ENCODE results near the gene C16orf90. TPM values are rescaled to one million over a fixed set of nuclear protein-coding genes. Genes with fewer than 3 reads are reported as not detected.

Gene C16orf90
- polyA plus RNA-seq, 1 experiment = not detected

- Histone ChIP-seq H3K27me3 (ENCODE audit: control insufficient read depth, insufficient read depth, low read length) (no peaks in the 10 kb centered on the region), H3K4me3 (ENCODE audit: low read depth, low read length) (no peak overlapping the region), H3K9me3 (ENCODE audit: control insufficient read depth, insufficient read depth, low read length) (no peaks in the 10 kb centered on the region; the same call in 1 of the 2 replicates), H3K27ac (ENCODE audit: low read depth, low read length) (no peak overlapping the region)
- ChIA-PET CTCF (no interaction called here), POLR2A (interaction anchor here (0.6 kb wide), 1 partner anchor 815 kb away, joined by 9 read pairs; no protein-coding TSS in a partner anchor)
- DNase-seq (ENCODE audit: low read depth, low spot score) = no peak
- no peak for TF ChIP-seq CTCF (IDR thresholded peaks at IDR 0.05; ENCODE audit: low read depth, low read length)
These were observed 4.2 kb downstream of the C16orf90 start for GRCh38 chr16:3490911-3491629.

GRCh38 chr16:3488801-3489200 lies 6.5 kb downstream of the C16orf90 start:
- Histone ChIP-seq H3K27me3 (ENCODE audit: control insufficient read depth, insufficient read depth, low read length) (no peaks in the 10 kb centered on the region), H3K9me3 (ENCODE audit: control insufficient read depth, insufficient read depth, low read length) (no peaks in the 10 kb centered on the region; the same call in 1 of the 2 replicates), H3K4me3 (ENCODE audit: low read depth, low read length) (no peak overlapping the region), H3K27ac (ENCODE audit: low read depth, low read length) (no peak overlapping the region)
- DNase-seq (ENCODE audit: low read depth, low spot score) = no peak
- no peak for TF ChIP-seq CTCF (IDR thresholded peaks at IDR 0.05; ENCODE audit: low read depth, low read length)
- ChIA-PET POLR2A (interaction anchor here (0.6 kb wide), 1 partner anchor 30 kb away, joined by 5 read pairs; no protein-coding TSS in a partner anchor), CTCF (no interaction called here)

- CTCF ChIA-PET = no interaction called here
- Histone ChIP-seq H3K27me3 (ENCODE audit: control insufficient read depth, insufficient read depth, low read length) (no peaks in the 10 kb centered on the region), H3K9me3 (ENCODE audit: control insufficient read depth, insufficient read depth, low read length) (no peaks in the 10 kb centered on the region; the same call in 1 of the 2 replicates), H3K27ac (ENCODE audit: low read depth, low read length) (no peak overlapping the region), H3K4me3 (ENCODE audit: low read depth, low read length) (no peak overlapping the region)
- TF ChIP-seq CTCF (IDR thresholded peaks at IDR 0.05; ENCODE audit: low read depth, low read length) = no peak
- DNase-seq (ENCODE audit: low read depth, low spot score) = no peak
- POLR2A ChIA-PET = no interaction called here
These were observed 7.5 kb downstream of the C16orf90 start for GRCh38 chr16:3487521-3488410.

DNA sequence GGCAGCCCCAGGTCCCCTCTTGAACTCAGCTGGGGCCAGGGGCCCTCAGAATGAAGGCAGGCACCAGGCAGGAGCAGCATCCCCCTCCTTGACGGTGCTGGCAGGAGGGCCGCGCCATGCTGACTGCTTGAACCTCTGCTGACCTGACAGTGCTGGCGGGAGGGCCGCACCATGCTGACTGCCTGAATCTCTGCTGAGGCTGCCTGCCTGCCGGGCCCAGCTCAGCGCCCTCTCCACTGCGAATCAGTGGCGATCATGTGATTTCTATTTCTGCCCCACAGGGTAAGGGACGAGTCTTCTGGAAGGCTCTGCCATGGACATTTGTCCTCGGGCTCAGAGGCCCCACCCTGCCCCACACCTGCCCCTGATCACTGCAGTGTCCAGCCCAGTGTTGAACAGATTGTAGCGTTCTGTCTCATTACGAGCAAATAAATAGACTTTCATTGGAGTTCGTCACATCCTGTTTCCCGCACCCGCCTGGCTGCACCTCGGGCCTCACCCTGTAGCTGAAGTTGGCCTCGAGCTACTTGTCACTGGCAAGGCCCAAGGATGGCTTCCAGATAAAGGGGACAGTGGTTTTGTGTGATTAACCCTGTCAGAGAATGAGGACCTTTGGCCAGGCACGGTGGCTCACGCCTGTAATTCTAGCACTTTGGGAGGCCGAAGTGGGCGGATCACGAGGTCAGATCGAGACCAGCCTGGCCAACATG lies 8.6 kb downstream of the C16orf90 start:
- Histone ChIP-seq H3K4me3 (ENCODE audit: low read depth, low read length) (no peak overlapping the region), H3K27me3 (ENCODE audit: control insufficient read depth, insufficient read depth, low read length) (no peaks in the 10 kb centered on the region), H3K9me3 (ENCODE audit: control insufficient read depth, insufficient read depth, low read length) (no peaks in the 10 kb centered on the region; the same call in 1 of the 2 replicates), H3K27ac (ENCODE audit: low read depth, low read length) (no peak overlapping the region)
- TF ChIP-seq CTCF (IDR thresholded peaks at IDR 0.05; ENCODE audit: low read depth, low read length) = no peak
- DNase-seq (ENCODE audit: low read depth, low spot score) = no peak
- POLR2A ChIA-PET = no interaction called here
- CTCF ChIA-PET = no interaction called here

Measured in AG04450 (cell line).